Smooth muscle cell of the pulmonary artery (primary cell): ENCODE measurements around the gene SDSL. TPM values are rescaled to one million over a fixed set of nuclear protein-coding genes. Genes with fewer than 3 reads are reported as not detected.

Source experiments
- total RNA-seq: library from RNA; depleted of rRNA; stranded (reverse); fragments of >200 nt; gene quantifications from 2 replicates; pipeline ENCODE4 v1.2.3, GENCODE V29; 2014

Gene SDSL, protein sequence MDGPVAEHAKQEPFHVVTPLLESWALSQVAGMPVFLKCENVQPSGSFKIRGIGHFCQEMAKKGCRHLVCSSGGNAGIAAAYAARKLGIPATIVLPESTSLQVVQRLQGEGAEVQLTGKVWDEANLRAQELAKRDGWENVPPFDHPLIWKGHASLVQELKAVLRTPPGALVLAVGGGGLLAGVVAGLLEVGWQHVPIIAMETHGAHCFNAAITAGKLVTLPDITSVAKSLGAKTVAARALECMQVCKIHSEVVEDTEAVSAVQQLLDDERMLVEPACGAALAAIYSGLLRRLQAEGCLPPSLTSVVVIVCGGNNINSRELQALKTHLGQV
- 4.9 and 6.9 TPM in 2 replicates for total RNA-seq

DNA sequence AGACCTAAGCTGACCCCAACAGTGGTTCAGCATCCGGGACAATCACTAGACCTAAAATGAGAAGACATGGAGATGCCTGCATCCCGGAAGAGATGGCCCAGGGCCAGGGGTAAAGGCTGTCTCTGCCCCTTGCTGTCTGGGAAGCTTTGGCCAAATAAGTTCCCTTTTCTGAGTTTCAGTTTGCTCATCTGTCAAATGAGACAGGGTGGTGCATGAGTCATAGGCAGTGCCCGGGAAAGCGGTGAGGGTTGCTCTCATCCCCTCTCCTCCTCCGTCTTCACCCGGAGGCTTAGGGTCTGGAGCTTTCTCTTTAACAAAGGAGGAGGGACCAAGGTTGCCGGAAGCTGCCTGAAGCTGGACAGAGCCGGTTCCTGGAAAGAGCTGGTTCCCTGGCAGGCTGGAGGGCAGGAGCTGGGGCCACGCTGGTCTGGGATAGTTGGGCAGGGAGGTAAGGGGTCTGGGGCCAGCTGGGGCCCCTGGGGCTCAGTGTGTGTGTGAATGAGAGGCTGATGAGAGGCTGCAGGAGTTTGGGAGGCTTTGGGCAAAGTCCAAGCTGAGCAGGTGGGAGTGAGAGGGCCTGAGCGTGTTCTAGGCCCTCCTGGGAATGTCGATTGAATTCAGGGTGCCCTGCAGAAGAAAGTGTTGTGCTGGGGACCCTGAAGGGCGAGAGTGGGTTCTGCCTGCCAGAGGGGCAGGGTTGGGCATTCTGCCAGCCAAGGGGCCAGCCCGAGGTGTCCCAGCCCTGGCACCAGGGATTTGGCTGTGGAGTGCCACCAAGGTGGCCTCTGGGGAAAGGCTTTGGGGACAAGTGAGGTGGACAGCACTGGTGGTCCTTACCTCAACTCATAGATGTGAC, at the start of gene SDSL:
SDSL (plus strand) TSS at position 351 of the 856 bp plus-strand sequence. CDS start 5,603 bp downstream, outside the sequence.

GRCh38 chr12:113403435-113404415, 18.5 kb upstream of the SDSL start, which contains the start of gene SDS:
SDS (minus strand) TSS chr12:113403887; CDS start chr12:113399708, 4,179 bp downstream.

GRCh38 chr12:113471619-113472171, 49.5 kb downstream of the SDSL start, which contains the start of gene LHX5:
LHX5 (minus strand) TSS chr12:113471871; CDS start chr12:113471498, 373 bp downstream.

Other genes starting within 250 kb of the SDSL start
- 21.9 and 32.1 TPM in 2 replicates for gene DDX54, start 236.9 kb upstream of the SDSL start, total RNA-seq
- 17.3 and 19.6 TPM in 2 replicates for gene RITA1, start 236.7 kb upstream of the SDSL start, total RNA-seq
- 54.5 and 87.9 TPM in 2 replicates for gene TPCN1, start 200.9 kb upstream of the SDSL start, total RNA-seq
- gene SLC8B1, start 87.3 kb upstream of the SDSL start, total RNA-seq, result 16.2 and 18.4 TPM in 2 replicates
- 114 and 132 TPM in 2 replicates for gene PLBD2, start 63.8 kb upstream of the SDSL start, total RNA-seq
- not detected in 2 replicates for gene SDS, start 18.5 kb upstream of the SDSL start, total RNA-seq
- not detected in 2 replicates for gene LHX5, start 49.5 kb downstream of the SDSL start, total RNA-seq